A549 (cell line): ENCODE data around the gene DIAPH2. TPM values are rescaled to one million over a fixed set of nuclear protein-coding genes. Genes with fewer than 3 reads are reported as not detected.

Experiments
- ATAC-seq, 2 experiments: fragments of 200-7000 bp in 1 of 2; fragments of >200 bp in 1 of 2; cut with Nextera tagmentation in 1 of 2; cut with Tn5 transposase in 1 of 2; 3 replicates each; pipeline versions ENCODE4 v1.8.0 to v1.9.1; 2018 to 2020; ENCODE audit warnings: mild to moderate bottlenecking in 1 of 2, moderate library complexity in 1 of 2
- CTCF ChIA-PET: fragments of 300-600 bp; sonication (Branson Sonifier 250); formaldehyde crosslinking; extraction: SDS; loops from one replicate; lab custom pipeline; 2021; ENCODE audit warnings: antibody characterized with exemption, inconsistent platforms; lab: Yijun Ruan, JAX
- POLR2A ChIA-PET: fragments of 350-600 bp; formaldehyde crosslinking; extraction: SDS; loops from one replicate; lab custom pipeline; 2021; ENCODE audit warnings: antibody characterized with exemption, inconsistent platforms; lab: Yijun Ruan, JAX
- DNase-seq, 2 experiments: peaks; one replicate each; pipeline versions ENCODE4 v3.0.0 to v3.0.0-alpha.2; 2011 to 2016; ENCODE audit warnings: low read depth in 1 of 2, low spot score in 1 of 2
- FAIRE-seq: peaks from 2 replicates; lab custom pipeline; 2011; peaks lifted over from hg19 to GRCh38; lab: Jason Lieb, UNC
- H3K27ac ChIP-seq, 2 experiments: fragments of >200 bp; sonication (Bioruptor Twin); formaldehyde crosslinking; 3 replicates each; pipeline ENCODE4 v1.5.1; 2016 to 2017
- H3K4me1 ChIP-seq: fragments of >200 bp; sonication (Bioruptor Twin); formaldehyde crosslinking; 3 replicates; pipeline ENCODE4 v1.6.1; 2016
- H3K4me2 ChIP-seq: fragments of >200 bp; sonication (Bioruptor Twin); formaldehyde crosslinking; 3 replicates; pipeline ENCODE4 v1.6.1; 2016
- H3K4me3 ChIP-seq: fragments of >200 bp; sonication (Bioruptor Twin); formaldehyde crosslinking; 3 replicates; pipeline ENCODE4 v1.5.1; 2016
- H3K9me3 ChIP-seq: fragments of >200 bp; sonication (Bioruptor Twin); formaldehyde crosslinking; 3 replicates; pipeline ENCODE4 v1.6.1; 2016
- ATOH8 ChIP-seq: fragments of 250-450 bp; sonication (Bioruptor Pico); IDR thresholded peaks from 2 replicates; pipeline ENCODE4 v1.5.0; 2020; ENCODE audit warnings: low read depth, mild to moderate bottlenecking, moderate library complexity
- CBX2 ChIP-seq: fragments of 200-600 bp; sonication (generic); IDR thresholded peaks from 2 replicates; pipeline ENCODE4 v1.6.1; 2016; ENCODE audit warnings: low read depth, mild to moderate bottlenecking, borderline replicate concordance
- CEBPB ChIP-seq, 2 experiments: fragments of >200 bp in 1 of 2; sonication (Bioruptor Twin) in 1 of 2; formaldehyde crosslinking in 1 of 2; IDR thresholded peaks; 2 replicates each; pipeline ENCODE4 v1.6.1; 2012 to 2016
- CHD4 ChIP-seq: fragments of 200-600 bp; sonication (generic); IDR thresholded peaks from 2 replicates; pipeline ENCODE4 v1.6.1; 2016; ENCODE audit warnings: antibody characterized with exemption, mild to moderate bottlenecking, borderline replicate concordance
- CTCF ChIP-seq: fragments of >200 bp; sonication (Bioruptor Twin); formaldehyde crosslinking; IDR thresholded peaks from 3 replicates; pipeline ENCODE4 v1.5.1; 2016
- EHF ChIP-seq: fragments of 250-450 bp; sonication (Bioruptor Pico); IDR thresholded peaks from 2 replicates; pipeline ENCODE4 v1.5.0; 2020; ENCODE audit warnings: mild to moderate bottlenecking
- EHMT2 ChIP-seq: fragments of 200-600 bp; sonication (generic); IDR thresholded peaks from 2 replicates; pipeline ENCODE4 v1.6.1; 2016; ENCODE audit warnings: antibody characterized with exemption, low read depth, mild to moderate bottlenecking, moderate library complexity
- EP300 ChIP-seq, 2 experiments: fragments of >200 bp; sonication (Bioruptor Twin); formaldehyde crosslinking; IDR thresholded peaks; 2 replicates in 1 of 2; 3 replicates in 1 of 2; pipeline ENCODE4 v1.6.1; 2016 to 2017
- FOSB ChIP-seq: fragments of 250-450 bp; sonication (Bioruptor Pico); IDR thresholded peaks from 2 replicates; pipeline ENCODE4 v1.5.0; 2020; ENCODE audit warnings: mild to moderate bottlenecking, moderate library complexity
- FOSL2 ChIP-seq, 2 experiments: fragments of 450-650 bp in 1 of 2; fragments of >200 bp in 1 of 2; sonication (Bioruptor Twin) in 1 of 2; formaldehyde crosslinking; IDR thresholded peaks; 2 replicates each; pipeline versions ENCODE4 v1.5.0 to v1.6.1; 2016 to 2020; ENCODE audit warnings: mild to moderate bottlenecking in 1 of 2, moderate library complexity in 1 of 2
- FOXS1 ChIP-seq: fragments of 250-450 bp; sonication (Bioruptor Pico); IDR thresholded peaks from 2 replicates; pipeline ENCODE4 v1.5.0; 2020; ENCODE audit warnings: mild to moderate bottlenecking, moderate library complexity
- HEYL ChIP-seq: fragments of 250-450 bp; sonication (Bioruptor Pico); IDR thresholded peaks from 2 replicates; pipeline ENCODE4 v1.8.0; 2021; ENCODE audit warnings: mild to moderate bottlenecking, moderate library complexity
- HOXA7 ChIP-seq: fragments of 250-450 bp; sonication (Bioruptor Pico); IDR thresholded peaks from 2 replicates; pipeline ENCODE4 v1.5.0; 2020; ENCODE audit warnings: mild to moderate bottlenecking, moderate library complexity
- HOXB5 ChIP-seq: fragments of 250-450 bp; sonication (Bioruptor Pico); IDR thresholded peaks from 2 replicates; pipeline ENCODE4 v1.5.0; 2020; ENCODE audit warnings: mild to moderate bottlenecking, moderate library complexity
- JUN ChIP-seq, 2 experiments: fragments of >200 bp; sonication (Bioruptor Twin); formaldehyde crosslinking; IDR thresholded peaks; 2 replicates in 1 of 2; 3 replicates in 1 of 2; pipeline ENCODE4 v1.6.1; 2016 to 2017
- KDM1A ChIP-seq: fragments of 200-600 bp; sonication (generic); IDR thresholded peaks from 2 replicates; pipeline ENCODE4 v1.6.1; 2016; ENCODE audit warnings: low read depth, mild to moderate bottlenecking
- MAZ ChIP-seq: fragments of 150-350 bp; IDR thresholded peaks from 2 replicates; pipeline ENCODE4 v1.6.1; 2014; ENCODE audit warnings: antibody characterized with exemption, low read depth, low read length, borderline replicate concordance
- POLR2A ChIP-seq: IDR thresholded peaks from 2 replicates; pipeline ENCODE4 v1.6.1; 2012; ENCODE audit warnings: mild to moderate bottlenecking, low read length
- POLR2AphosphoS2 ChIP-seq: conservative IDR thresholded peaks from 2 replicates; pipeline ENCODE4 v1.6.1; 2012; ENCODE audit warnings: low read length, improper control_type of control experiment, inconsistent platforms
- RAD21 ChIP-seq, 2 experiments: fragments of >200 bp in 1 of 2; sonication (Bioruptor Twin) in 1 of 2; formaldehyde crosslinking in 1 of 2; IDR thresholded peaks in 1 of 2; conservative IDR thresholded peaks in 1 of 2; 2 replicates in 1 of 2; 3 replicates in 1 of 2; pipeline ENCODE4 v1.6.1; 2012 to 2018; ENCODE audit warnings: inconsistent platforms in 1 of 2
- RARB ChIP-seq: fragments of 250-450 bp; sonication (Bioruptor Pico); IDR thresholded peaks from 2 replicates; pipeline ENCODE4 v1.8.0; 2021; ENCODE audit warnings: mild to moderate bottlenecking, moderate library complexity
- RCOR1 ChIP-seq: fragments of 150-350 bp; IDR thresholded peaks from 2 replicates; pipeline ENCODE4 v1.6.1; 2014; ENCODE audit warnings: antibody characterized with exemption, low read length, low read depth
- RFX5 ChIP-seq: fragments of 450-650 bp; IDR thresholded peaks from 2 replicates; pipeline ENCODE4 v1.7.1; 2014; ENCODE audit warnings: antibody characterized with exemption, mild to moderate bottlenecking, moderate library complexity
- SMC3 ChIP-seq: fragments of >200 bp; sonication (Bioruptor Twin); formaldehyde crosslinking; IDR thresholded peaks from 3 replicates; pipeline ENCODE4 v1.6.1; 2018; ENCODE audit warnings: inconsistent platforms
- ZC3H11A ChIP-seq: fragments of 450-650 bp; IDR thresholded peaks from 2 replicates; pipeline ENCODE4 v1.6.1; 2014; ENCODE audit warnings: antibody characterized with exemption, mild to moderate bottlenecking
- ZFP36 ChIP-seq: fragments of 450-650 bp; IDR thresholded peaks from 2 replicates; pipeline ENCODE4 v1.6.1; 2014; ENCODE audit warnings: borderline replicate concordance; ENCODE audit not compliant: partially characterized antibody
- ZSCAN20 ChIP-seq: fragments of 250-450 bp; sonication (Bioruptor Pico); IDR thresholded peaks from 2 replicates; pipeline ENCODE4 v1.8.0; 2022; ENCODE audit warnings: mild to moderate bottlenecking, moderate library complexity
- WGBS: methylation state at CpG from one replicate; pipeline ENCODE4 v1.1.6; 2017; ENCODE audit errors: missing lambda C conversion rate; 5-methylcytosine and 5-hydroxymethylcytosine counted together
- polyA plus RNA-seq, 4 experiments: library from polyadenylated mRNA; depleted of rRNA in 3 of 4; stranded (reverse); fragments of >200 nt; fragmentation: RNase III in 1 of 4; extraction: RNeasy Plus Mini Kit Qiagen cat#74134 plus additional on column Dnase treatment in 1 of 4; gene quantifications; 2 replicates in 3 of 4; 3 replicates in 1 of 4; pipeline ENCODE4 v1.2.3, GENCODE V29; 2011 to 2017
- TF ChIP-seq, protein P1 (sequence below): fragments of 250-450 bp; sonication (Bioruptor Pico); IDR thresholded peaks from 2 replicates; pipeline ENCODE4 v1.5.0; 2021; ENCODE audit warnings: mild to moderate bottlenecking, moderate library complexity, borderline replicate concordance
- TF ChIP-seq, protein P2 (sequence below): fragments of 150-350 bp; IDR thresholded peaks from 2 replicates; pipeline ENCODE4 v1.6.1; 2014; ENCODE audit warnings: low read depth, mild to moderate bottlenecking, low read length
- TF ChIP-seq, protein P3 (sequence below): fragments of >200 bp; sonication (Bioruptor Twin); formaldehyde crosslinking; IDR thresholded peaks from 2 replicates; pipeline ENCODE4 v1.6.1; 2016

Gene DIAPH2
- polyA plus RNA-seq, 2 of the 4 experiments (the other 2 are of a cell fraction): 3.7 to 10.0 TPM

- DNase-seq: no peak
- H3K4me1 ChIP-seq: no peaks in the 10 kb centered on the region
- POLR2A ChIA-PET: no interaction called here
- H3K27ac ChIP-seq: no peak overlapping the region
- TF ChIP-seq, protein P1, sequence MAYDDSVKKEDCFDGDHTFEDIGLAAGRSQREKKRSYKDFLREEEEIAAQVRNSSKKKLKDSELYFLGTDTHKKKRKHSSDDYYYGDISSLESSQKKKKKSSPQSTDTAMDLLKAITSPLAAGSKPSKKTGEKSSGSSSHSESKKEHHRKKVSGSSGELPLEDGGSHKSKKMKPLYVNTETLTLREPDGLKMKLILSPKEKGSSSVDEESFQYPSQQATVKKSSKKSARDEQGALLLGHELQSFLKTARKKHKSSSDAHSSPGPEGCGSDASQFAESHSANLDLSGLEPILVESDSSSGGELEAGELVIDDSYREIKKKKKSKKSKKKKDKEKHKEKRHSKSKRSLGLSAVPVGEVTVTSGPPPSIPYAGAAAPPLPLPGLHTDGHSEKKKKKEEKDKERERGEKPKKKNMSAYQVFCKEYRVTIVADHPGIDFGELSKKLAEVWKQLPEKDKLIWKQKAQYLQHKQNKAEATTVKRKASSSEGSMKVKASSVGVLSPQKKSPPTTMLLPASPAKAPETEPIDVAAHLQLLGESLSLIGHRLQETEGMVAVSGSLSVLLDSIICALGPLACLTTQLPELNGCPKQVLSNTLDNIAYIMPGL (CRISPR knock-in tag): no peak
- TF ChIP-seq RAD21 (conservative IDR thresholded peaks at IDR 0.05 in 1 of 2, IDR thresholded peaks at IDR 0.05 in 1 of 2) (no peak), ATOH8 (CRISPR knock-in tag) (no peak), ZSCAN20 (no peak), ZFP36 (no peak), FOSL2 (IDR thresholded peaks at IDR 0.05) (no peak), FOSL2 (CRISPR knock-in tag; IDR thresholded peaks at IDR 0.05) (no peak), CEBPB (IDR thresholded peaks at IDR 0.05) (no peak), KDM1A (no peak), EHF (CRISPR knock-in tag) (no peak), FOXS1 (CRISPR knock-in tag) (no peak), POLR2A (no peak), SMC3 (no peak), HOXB5 (CRISPR knock-in tag) (no peak), HOXA7 (CRISPR knock-in tag) (no peak), ZC3H11A (no peak)
- TF ChIP-seq, protein P2, sequence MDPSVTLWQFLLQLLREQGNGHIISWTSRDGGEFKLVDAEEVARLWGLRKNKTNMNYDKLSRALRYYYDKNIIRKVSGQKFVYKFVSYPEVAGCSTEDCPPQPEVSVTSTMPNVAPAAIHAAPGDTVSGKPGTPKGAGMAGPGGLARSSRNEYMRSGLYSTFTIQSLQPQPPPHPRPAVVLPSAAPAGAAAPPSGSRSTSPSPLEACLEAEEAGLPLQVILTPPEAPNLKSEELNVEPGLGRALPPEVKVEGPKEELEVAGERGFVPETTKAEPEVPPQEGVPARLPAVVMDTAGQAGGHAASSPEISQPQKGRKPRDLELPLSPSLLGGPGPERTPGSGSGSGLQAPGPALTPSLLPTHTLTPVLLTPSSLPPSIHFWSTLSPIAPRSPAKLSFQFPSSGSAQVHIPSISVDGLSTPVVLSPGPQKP: no peak
- TF ChIP-seq, protein P3, sequence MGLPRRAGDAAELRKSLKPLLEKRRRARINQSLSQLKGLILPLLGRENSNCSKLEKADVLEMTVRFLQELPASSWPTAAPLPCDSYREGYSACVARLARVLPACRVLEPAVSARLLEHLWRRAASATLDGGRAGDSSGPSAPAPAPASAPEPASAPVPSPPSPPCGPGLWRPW: no peak
- CTCF ChIA-PET: no interaction called here
- H3K4me2 ChIP-seq: no peak overlapping the region
- FAIRE-seq: no peak
- WGBS: 83% methylated on average over 3 of the region's 3 CpGs
- H3K4me3 ChIP-seq: no peak overlapping the region
- H3K9me3 ChIP-seq: no peaks in the 10 kb centered on the region
- ATAC-seq: no peak
Observed at GRCh38 chrX:97126020-97126419, 441.4 kb downstream of the DIAPH2 start.

- FAIRE-seq (peak; percentile 85), DNase-seq (no peak), ATAC-seq (no peak)
- no peaks in the 10 kb centered on the region for H3K4me1 ChIP-seq
- H3K4me2 ChIP-seq: no peak overlapping the region
- TF ChIP-seq EHMT2 (no peak), FOSB (CRISPR knock-in tag) (no peak), CHD4 (no peak), RARB (no peak), EP300 (IDR thresholded peaks at IDR 0.05) (no peak), RCOR1 (no peak), RFX5 (no peak), RAD21 (conservative IDR thresholded peaks at IDR 0.05 in 1 of 2, IDR thresholded peaks at IDR 0.05 in 1 of 2) (no peak), JUN (IDR thresholded peaks at IDR 0.05) (no peak), HEYL (no peak), MAZ (no peak), CBX2 (no peak), CTCF (no peak), FOSL2 (IDR thresholded peaks at IDR 0.05) (no peak), FOSL2 (CRISPR knock-in tag; IDR thresholded peaks at IDR 0.05) (no peak), POLR2AphosphoS2 (no peak), ZFP36 (no peak)
- no peaks in the 10 kb centered on the region for H3K9me3 ChIP-seq
- no peak overlapping the region for H3K27ac ChIP-seq
- ChIA-PET CTCF (no interaction called here), POLR2A (no interaction called here)
- WGBS: 96% methylated on average over 6 of the region's 6 CpGs
- H3K4me3 ChIP-seq: no peak overlapping the region
Observed at GRCh38 chrX:97132664-97133415, 448.2 kb downstream of the DIAPH2 start.
